HS-5 (cell line): ENCODE measurements around the gene PHKA1.
"Not testable (repeated sequence)": the region's sequence is repeated elsewhere in the genome, so short reads cannot be mapped to it uniquely, and the experiment has no call there.

ENCODE experiments used
- DNase-seq: peaks from one replicate; pipeline ENCODE4 v3.0.0-alpha.2; 2012; ENCODE audit warnings: low read depth

PHKA1 gene

DNA sequence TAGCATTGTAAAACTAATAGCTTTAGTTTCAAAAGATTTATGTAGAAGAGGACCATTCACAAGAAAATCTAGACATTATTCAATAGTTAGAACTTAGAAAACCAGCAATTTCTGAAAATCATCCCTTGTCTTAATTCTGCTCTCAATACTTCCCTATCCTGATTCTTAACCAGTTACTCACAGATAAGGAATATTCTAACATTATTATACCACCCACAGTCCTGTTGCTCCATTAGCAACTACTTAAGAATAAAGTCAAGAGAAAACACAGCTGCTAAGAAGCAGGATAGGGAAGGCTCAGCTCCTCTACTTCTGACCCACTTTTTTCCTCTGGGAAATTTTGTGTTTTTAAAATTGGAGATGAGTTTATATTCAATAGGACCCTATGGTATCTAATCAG, 47.7 kb downstream of the PHKA1 start:
- DNase-seq, result no peak

DNA sequence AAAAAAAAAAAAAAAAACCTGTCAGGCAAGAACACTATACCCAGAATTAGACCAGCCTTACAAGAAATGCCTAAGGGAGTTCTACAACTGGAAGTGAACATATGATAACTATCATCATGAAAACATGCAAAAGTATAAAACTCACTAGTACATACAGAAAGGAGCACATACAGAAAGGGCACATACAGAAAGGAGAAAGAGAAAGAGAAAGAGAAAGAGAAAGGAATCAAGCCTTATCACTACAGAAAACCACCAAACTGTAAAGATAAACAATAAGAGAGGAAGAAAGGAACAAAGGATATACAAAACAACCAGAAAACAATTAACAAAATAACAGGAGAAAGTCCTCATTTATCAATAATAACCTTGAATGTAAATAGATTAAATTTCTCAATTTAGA, 50.4 kb downstream of the PHKA1 start:
- DNase-seq, result no peak

DNA sequence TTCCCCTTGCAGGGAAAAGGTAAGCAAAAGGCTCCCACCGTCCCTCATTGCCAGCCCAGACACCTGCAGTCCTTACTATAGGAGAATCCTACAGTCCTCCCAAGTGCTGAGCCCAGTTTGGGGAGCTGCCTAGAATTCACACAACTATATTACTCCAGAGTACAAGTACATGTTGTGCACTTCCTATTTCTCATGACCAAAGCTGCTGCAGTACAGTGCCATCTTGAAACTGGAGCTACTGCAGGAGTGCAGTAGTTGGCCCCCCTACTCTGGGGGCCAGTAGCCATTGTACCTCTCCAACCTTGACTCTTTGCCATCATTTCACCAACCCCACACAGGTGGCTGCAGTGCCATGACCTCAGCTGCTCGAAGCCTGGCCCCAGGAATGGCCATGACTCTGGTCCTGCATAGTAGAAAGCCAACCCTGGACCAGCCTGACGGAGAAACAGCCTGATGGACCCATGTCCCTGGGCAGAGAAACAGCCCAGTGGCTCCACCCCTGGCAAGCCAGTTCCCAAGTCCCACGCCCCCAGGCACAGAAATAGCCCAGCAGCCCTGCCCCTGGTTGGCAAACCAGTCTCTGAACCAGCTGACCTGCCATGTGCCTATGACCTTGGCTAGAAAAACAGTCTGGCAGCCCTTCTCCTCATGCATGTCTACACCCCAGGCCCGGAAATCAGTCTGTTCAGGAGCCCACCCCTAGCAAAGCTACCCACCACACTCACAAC, 51.9 kb downstream of the PHKA1 start:
- no peak for DNase-seq

DNA sequence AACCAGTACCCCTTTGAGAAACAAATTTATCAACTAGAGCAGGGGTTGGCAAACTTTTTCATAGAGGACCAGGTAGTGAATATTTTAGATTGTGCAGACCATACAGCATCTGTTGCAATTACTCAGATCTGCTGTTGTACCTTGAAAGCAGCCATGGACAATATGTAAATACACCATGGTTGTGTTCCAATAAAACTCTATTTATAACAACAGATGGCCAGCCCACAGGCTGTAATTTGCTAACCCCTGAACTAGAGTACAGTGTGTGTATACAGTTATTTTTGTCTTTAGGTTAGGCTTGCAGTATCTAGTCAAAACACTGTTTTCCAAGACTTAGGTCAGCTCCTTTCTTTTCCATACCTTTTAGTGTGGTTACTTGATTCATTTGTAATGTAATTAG, 54.4 kb downstream of the PHKA1 start:
- DNase-seq, result no peak

DNA sequence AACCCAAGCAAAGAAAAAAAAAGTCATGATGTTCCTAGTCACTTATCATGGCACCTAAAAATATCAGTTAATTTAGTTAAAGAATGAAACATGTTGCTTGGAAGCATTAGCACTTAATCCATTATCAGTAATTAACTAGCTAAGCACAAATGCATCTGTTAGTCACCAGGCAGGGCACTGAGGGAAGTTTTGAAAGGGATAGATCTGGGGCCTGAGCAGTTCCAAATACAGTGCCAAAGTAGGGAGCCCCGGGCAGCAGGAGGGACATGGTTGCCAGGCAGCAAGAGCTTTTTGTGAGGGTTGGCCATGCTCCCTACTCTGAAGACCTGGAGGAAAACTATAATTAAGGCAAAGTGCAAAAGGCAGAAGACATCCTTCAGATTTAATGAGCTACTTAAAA, 62.0 kb downstream of the PHKA1 start:
- no peak for DNase-seq

DNA sequence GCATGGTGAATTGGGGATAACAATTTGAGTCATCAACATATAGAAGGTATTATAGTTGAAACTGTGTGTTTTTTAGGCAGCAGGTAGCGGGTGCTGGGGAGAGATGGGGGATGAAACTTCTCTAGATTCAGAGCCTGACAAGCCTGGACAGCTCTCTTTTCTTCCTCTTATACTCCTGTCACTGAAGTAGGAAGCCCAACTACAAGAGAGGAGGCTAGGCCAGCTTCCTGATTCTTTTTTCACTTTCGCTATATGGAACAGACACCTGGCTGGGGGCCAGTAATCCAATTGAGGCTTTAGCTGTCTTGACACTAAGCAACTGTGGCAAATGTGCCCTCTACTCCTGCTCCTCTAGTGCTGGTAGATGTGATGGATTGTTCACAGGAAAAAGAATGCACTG, 69.2 kb downstream of the PHKA1 start:
- DNase-seq, result no peak

DNA sequence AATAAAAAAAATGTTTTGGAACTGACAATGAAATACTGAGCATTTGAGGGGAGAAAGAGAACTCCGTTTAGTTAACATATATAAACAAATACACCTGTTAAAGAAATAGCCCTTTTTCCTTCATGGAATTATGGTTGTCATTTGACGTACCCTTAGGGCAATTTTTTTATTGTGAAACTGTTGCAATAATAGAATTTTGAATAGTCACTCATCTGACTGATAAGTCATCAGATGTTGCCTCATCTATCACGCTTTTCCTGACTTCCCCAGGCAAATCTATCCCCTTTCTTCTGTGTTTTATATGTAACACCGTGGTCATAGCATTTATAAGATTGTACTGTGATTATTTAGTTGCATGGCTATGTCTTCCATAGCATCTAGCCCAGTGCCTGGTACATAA, 72.5 kb downstream of the PHKA1 start:
- no peak for DNase-seq

DNA sequence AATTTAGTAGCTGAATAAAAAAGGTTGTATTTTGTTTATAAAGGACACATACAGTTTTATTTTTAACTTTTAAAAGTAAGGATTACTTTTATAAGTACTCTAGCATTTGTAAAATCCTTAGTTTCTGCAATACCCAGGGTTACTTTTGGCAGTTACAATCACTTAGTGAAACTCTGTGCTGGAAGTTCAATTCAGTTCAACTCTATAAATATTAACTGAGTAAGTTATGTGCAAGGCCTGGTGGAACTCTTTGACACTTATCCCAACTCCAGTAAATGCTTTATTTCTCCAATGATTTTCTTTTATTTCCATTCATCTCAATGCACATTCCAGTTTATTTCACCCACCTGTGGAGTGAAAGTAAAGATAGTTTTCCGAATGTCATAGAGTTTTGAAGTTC, 78.2 kb downstream of the PHKA1 start:
- no peak for DNase-seq

DNA sequence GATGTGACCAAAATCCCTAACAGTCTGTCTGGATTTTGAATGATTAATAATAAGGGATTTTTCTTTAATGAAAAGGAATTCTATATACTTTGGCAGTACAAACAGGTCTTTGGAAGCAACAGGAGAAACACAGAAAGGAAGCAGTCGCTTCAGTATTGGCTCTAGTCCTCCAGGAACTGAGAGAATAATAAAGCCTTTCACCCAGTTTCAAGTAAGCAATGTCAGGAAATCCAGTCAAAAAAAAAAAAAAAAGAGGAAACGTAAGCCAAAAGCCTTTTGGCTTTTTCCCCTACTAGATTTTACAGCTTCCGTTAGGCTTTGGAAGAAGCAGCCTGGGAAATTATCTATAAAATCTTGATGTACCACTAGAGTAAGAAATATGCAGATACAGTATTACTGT, 79.8 kb downstream of the PHKA1 start:
- no peak for DNase-seq

DNA sequence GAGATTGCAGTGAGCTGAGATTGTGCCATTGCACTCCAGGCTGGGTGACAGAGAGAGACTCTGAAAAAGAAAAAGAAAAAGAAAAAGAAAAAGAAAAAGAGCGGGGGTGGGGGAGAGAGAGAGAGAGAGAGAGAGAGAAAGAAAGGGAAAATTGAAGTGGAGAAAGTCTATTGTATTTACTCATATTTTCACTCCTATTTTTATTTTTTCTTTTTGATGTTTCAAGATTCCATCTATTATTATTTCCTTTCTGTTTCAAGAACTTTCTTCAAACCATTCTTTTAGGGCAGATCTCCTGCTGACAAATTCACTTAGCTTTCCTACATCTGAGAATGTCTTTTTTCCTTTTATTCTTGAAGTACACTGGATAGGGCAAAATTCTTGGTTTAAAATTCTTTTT, 83.9 kb downstream of the PHKA1 start:
- DNase-seq, result no peak

DNA sequence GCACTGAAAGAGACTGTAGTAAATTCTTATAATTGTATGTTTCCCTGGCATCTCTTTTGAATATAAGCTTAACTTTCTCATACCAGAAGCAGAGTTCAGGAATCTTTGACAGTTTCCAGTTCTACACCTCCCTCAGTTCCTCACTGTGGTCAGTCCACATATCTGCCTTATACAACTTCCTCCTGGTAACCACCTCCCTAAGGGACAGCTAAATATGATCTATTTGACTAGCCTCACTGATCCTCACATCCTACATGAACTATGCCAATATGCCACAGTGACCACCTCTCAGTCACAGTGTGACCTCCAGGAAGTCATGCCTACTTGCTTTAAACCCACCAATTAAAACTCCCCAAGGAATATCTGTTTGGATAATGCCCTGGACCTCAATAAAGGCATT, 89.9 kb downstream of the PHKA1 start:
- DNase-seq, result no peak

DNA sequence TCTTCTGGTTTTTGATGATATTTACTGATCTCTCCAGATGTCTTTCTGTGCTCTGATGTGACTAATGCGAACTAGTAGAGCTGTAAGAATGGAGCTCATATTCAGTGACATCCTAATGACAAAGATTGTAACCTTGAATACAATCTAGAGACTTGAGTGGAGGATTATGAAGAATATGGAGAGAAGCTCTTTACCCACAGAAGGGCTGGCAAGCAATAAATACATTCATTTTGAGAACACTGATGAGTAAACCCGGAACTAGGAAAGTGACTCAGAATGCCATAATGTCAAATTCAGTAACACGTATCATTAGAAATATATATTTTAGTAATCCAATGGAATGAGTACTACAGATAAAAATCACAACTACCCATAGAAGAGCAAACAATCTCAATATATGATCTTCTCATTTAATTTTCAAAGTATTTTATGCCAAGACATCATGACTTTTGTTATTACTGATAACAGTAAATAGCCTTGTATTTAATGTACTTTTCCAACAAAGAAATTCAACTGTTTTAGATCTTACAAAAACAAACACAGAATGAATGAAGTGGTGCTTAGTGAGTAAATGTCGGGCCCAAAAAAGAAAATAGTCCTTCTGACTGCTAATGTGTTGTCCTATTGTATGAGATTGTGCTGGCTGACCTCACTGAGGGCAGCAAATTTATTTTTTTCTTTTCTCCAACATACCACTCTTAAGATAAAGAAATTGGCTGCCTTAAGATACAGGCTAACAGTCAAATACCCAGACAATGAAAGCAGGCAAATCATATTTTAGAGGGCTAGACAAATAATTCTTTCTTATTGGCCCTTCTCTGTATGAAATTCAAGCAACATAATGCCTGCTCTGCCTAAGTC, 92.3 kb downstream of the PHKA1 start:
- DNase-seq, result peak; percentile 22

DNA sequence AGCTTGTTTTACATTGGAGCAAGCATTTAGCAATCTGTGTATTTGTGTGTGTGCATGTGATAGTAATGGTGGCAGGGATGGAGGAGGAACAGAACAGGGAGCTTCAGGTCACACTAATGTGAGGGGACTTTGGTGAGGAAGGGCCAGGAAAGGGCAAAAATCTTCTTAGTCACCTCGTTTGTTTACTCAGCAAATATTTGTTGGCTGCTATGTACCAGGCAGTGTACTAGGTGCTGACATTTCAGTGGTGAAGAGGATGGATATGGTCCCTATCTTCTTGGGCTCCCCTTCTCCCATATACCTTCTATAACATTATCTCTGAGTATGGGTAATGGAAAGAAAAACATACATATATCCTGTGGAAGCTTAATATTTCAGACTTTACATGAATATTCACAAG, 92.9 kb downstream of the PHKA1 start:
- DNase-seq, result no peak

DNA sequence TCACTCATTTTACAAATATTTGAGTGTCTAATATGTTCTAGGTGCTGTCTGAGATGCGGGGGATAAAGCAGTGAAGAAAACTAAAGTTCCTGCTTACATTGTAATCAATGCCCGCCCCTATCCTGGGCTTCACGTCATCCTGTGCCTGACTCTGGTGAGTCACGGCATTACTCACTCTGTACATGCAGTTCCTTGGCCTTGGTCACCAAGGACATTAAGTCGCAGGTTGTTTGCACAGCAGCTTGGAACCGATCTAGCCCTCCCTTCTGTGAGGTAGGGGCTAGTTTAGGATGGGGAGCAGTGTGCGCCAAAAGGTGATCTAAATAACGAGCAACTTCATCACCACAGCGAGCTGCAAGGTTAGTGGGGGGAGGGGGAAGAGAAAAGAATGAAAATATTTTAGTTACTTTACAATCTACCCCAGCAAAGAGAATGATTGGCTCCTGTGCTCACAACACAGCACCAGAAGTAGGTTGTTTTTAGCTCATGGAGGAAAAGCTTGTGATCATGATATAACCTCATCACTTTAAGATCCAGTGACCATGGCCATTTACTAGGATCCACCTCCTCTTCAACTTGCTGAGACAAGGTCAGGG, 93.5 kb downstream of the PHKA1 start:
- peak; percentile 48 for DNase-seq

DNA sequence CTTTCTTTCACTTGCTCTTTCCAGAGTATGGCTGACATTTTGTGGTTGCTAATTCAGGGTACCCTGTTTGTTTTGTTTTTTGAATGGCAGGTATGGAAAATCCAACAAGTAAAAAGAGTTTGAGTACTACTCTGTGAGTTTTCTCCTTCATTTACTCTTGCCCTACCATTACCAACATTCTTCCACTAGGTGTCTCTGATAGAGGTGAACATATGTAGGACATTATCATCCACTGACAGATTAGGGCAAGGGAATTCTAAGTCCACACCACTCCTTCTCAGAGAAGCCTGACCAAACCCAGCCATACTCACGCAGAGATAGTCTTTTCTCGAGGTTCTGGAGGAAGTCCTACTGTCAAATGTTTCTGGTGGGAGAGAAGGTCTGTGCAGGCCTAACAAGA, 104.8 kb downstream of the PHKA1 start:
- no peak for DNase-seq

DNA sequence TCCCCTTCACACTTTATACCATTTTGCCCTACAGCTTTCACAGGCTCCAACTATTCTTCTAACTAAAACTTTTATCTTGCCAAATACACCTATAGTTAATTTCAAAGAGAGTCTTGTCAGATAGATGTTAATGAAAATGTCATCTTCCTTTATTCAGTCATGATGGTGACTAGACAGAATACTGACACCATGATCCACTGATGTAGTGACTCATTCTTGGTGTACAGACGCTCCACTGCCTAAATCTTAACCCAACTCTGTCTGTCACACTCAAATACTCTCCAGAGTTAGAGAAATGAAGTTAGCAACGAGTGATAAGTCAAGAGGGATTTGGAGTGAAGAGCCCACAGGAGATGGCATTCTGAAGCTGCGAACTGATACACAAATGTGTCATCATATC, 109.4 kb downstream of the PHKA1 start:
- DNase-seq, result no peak

DNA sequence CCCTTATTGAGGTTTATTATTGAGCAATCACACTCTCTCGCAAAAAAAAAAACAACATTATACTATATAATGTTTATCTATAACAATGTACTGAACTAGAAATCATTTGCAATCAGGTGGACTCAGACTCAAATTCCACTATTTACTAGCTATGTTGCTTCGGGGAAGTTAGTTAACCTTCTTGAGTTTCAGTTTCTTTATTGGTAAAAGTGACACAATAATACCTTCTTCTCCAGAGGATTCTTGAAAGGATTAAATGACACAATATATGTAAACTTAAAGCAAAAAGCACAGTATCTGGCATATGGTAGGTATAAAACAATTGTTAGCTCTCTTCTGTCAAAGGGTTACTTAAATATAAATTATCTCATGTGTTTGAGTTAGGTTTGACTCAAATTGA, 110.0 kb downstream of the PHKA1 start:
- DNase-seq, result no peak

DNA sequence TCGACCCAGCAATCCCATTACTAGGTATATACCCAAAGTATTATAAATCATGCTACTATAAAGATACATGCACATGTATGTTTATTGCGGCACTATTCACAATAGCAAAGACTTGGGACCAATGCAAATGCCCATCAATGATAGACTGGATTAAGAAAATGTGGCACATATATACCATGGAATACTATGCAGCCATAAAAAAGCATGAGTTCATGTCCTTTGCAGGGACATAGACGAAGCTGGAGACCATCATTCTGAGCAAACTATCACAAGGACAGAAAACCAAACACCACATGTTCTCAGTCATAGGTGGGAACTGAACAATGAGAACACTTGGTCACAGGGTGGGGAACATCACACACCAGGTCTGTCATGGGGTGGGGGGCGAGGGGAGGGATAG, 123.1 kb downstream of the PHKA1 start:
- DNase-seq, result not testable (repeated sequence)

DNA sequence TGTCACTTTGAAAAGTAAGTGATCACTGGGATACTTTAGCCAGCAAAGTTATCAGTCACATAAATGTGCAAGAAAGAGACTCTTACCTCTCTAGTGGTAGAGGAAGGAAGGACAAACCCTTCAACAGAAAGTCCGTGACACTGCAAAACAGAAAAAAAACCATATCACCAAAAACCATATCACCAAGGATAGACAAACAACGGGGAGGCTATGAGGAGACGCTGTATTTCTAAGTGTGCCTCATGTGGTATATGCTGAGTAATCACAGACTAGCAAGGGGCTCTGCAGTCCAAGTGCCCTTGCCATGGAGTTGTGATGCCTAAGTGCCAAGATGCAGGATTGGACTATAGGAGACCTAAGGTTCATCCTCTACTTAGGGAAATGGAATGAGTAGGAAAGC, 129.9 kb downstream of the PHKA1 start:
- DNase-seq, result no peak

DNA sequence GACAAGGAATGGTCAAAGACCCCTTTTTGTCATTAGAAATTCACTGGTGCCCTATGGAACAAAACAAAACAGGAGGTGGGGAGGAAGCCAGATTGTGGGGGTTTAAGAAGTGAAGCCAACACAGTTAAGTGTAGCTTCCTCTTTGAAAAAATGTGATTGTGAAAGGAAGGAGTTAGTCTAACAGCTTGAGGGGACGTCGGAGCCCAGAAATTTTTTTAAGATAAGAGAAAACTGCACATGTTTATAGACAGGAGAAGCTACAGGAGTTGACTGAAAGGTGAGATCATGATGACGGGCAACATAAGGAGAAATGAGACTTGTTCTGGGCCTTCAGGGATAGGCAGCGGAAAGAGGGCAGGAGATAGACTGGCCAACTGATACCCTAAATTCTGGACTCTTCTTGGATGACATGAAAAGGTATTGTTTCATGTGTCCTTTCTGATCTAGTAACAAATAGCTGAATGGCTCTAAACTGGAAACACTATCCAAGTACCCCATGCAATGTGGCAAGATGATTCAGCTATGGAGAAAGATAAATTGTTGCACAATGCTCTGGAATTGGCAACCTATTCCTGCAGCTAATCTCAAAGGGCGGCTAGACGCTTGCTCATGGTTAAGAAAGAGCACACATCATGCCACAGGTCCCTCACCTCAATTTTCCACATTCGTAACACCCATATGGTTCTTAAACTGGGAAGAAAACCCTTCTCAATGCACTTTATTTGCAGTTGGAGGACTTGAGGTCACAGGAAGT, 137.8 kb downstream of the PHKA1 start:
- DNase-seq, result peak; percentile 25

DNA sequence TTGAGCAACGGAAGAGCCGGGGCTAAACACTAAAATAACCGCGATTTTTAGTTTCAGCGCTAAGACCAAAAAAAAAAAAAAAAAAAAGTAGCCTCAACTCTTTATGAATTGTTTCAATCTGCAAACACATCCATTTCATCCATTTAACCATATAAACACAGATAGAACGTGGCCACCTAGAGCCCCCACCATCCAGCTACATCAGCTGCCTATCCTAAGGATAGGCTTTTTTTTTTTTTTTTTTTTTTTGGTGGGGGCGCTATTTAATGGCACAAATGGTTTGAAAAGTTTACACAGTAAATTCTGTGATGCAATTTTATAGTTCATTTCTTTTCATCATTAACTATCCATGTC, 141.0 kb downstream of the PHKA1 start:
- DNase-seq, result peak; percentile 4
